Activated naive CD8-positive, alpha-beta T cell treated with anti-CD3 and anti-CD28 coated beads, Interleukin-2, amount 50 U/mL, for 24 hours (primary cell): ENCODE data around the gene PDGFB.

Experiments
- ATAC-seq: fragments of 150-1000 bp; cut with Tn5 transposase; one replicate; pipeline ENCODE4 v1.10.0; 2021
- DNase-seq: peaks from one replicate; pipeline ENCODE4 v3.0.0; 2021
- H3K27ac Mint-ChIP-seq: one replicate; pipeline ENCODE4 v1.8.0; 2021; ENCODE audit warnings: mild to moderate bottlenecking, mixed read lengths
- H3K27me3 Mint-ChIP-seq: one replicate; pipeline ENCODE4 v1.8.0; 2021; ENCODE audit warnings: mixed read lengths
- H3K36me3 Mint-ChIP-seq: one replicate; pipeline ENCODE4 v1.8.0; 2021; ENCODE audit warnings: low read depth, mixed read lengths
- H3K4me1 Mint-ChIP-seq: one replicate; pipeline ENCODE4 v1.8.0; 2021; ENCODE audit warnings: mixed read lengths
- H3K4me3 Mint-ChIP-seq: one replicate; pipeline ENCODE4 v1.8.0; 2021; ENCODE audit warnings: mild to moderate bottlenecking, moderate library complexity, mixed read lengths
- H3K9me3 Mint-ChIP-seq: one replicate; pipeline ENCODE4 v1.8.0; 2021; ENCODE audit warnings: mixed read lengths

PDGFB gene

DNA sequence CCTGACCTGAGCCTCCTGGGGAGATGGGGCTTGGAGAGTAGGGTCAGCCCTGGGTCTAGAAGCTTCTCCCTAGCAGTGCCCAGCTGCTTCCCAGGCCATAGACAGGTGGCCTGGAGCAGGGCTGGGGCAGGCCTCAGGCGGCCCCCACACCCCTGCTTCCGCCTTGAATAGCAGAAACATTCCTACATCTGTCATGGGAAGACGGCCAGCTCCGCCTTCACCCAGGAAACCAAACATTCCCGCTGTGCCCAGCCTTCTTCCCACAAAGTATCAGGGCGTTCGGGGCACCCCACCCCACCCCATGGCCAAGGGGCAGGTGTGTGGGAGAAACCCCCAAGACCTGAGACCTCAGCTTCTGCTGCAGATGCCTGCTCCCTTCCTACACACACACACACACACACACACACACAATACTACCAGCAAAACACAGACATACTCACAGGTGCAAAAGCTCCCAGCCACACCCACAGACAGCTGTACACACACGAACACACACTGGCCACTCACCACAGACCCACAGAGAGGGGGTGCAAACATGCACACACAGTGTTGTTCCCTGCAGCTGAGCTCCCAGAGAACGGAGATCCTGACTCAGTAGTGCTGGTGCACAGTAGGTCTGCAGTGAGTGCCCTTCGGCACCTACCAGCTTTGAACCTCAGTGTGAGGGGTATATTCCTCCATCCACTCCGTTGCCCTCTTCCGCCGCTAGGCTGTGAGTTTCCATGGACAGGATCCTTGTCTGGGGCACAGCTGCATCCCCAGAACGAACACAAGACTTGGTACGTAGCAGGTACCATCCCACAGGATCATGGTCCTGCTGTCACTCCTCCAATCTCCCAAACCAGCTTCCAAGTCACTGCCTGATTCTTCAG, 37.4 kb downstream of the PDGFB start:
- no peaks in the 10 kb centered on the region for H3K36me3 Mint-ChIP-seq
- peaks cover 20% of the 10 kb centered on the region for H3K27me3 Mint-ChIP-seq
- H3K9me3 Mint-ChIP-seq, result no peaks in the 10 kb centered on the region
- no peak for DNase-seq
- H3K4me3 Mint-ChIP-seq, result no peak overlapping the region
- no peak for ATAC-seq
- peaks cover 27% of the 10 kb centered on the region for H3K4me1 Mint-ChIP-seq
- H3K27ac Mint-ChIP-seq, result no peak overlapping the region

GRCh38 chr22:39206491-39206890, 38.3 kb downstream of the PDGFB start:
- Mint-ChIP-seq H3K4me1 (peaks cover 27% of the 10 kb centered on the region), H3K27me3 (peaks cover 17% of the 10 kb centered on the region), H3K27ac (no peak overlapping the region), H3K36me3 (no peaks in the 10 kb centered on the region), H3K9me3 (no peaks in the 10 kb centered on the region), H3K4me3 (no peak overlapping the region)
- DNase-seq, result no peak
- ATAC-seq, result no peak

GRCh38 chr22:39205344-39206021, 39.3 kb downstream of the PDGFB start:
- H3K9me3 Mint-ChIP-seq, result no peaks in the 10 kb centered on the region
- peak; percentile 89 for ATAC-seq
- peaks cover 27% of the 10 kb centered on the region for H3K4me1 Mint-ChIP-seq
- H3K27me3 Mint-ChIP-seq, result peaks cover 17% of the 10 kb centered on the region
- no peak overlapping the region for H3K27ac Mint-ChIP-seq
- DNase-seq, result peak; percentile 27
- H3K4me3 Mint-ChIP-seq, result no peak overlapping the region
- no peaks in the 10 kb centered on the region for H3K36me3 Mint-ChIP-seq

DNA sequence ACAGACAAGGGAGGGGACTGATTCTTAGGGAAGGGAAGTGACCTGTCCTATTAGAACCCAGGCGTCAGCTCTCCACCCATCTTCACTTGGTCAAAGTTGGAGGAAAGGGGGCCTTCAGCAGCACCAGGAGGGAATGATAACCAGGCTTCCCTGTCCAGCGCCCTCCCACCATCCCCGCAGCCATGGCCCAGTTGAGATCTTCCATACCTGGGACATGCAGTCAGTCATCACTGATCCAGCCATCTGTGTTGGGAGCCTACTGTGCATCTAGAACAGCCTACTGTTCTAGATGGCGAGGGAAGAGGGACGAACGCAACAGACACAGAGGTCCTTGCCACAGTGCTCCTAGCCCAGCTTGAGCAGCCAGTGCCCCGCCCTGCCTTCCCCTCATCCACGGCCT, 40.6 kb downstream of the PDGFB start:
- H3K4me3 Mint-ChIP-seq, result no peak overlapping the region
- DNase-seq (no peak), ATAC-seq (no peak)
- peaks cover 20% of the 10 kb centered on the region for H3K27me3 Mint-ChIP-seq
- H3K27ac Mint-ChIP-seq, result no peak overlapping the region
- H3K9me3 Mint-ChIP-seq, result no peaks in the 10 kb centered on the region
- H3K36me3 Mint-ChIP-seq, result no peaks in the 10 kb centered on the region
- peaks cover 27% of the 10 kb centered on the region for H3K4me1 Mint-ChIP-seq

DNA sequence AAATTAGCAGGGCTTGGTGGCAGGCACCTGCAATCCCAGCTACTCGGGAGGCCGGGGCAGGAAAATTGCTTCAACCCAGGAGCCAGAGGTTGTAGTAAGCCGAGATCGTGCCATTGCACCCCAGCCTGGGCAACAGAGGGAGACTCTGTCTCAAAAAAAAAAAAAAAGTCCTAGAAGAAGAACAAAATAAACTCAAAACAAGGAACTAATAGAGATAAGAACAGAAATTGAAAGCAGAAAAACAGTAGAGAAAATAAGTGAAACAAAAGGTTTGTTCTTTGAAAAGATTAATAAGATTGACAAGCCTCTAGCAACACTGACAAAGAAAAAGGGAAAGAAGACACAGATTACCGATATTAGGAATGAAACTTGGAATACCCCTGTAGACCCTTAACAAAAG, 47.2 kb downstream of the PDGFB start:
- Mint-ChIP-seq H3K9me3 (no peaks in the 10 kb centered on the region), H3K4me3 (no peak overlapping the region), H3K4me1 (no peaks in the 10 kb centered on the region), H3K27me3 (peaks cover 3% of the 10 kb centered on the region), H3K36me3 (no peaks in the 10 kb centered on the region), H3K27ac (no peak overlapping the region)
- ATAC-seq (no peak), DNase-seq (no peak)

GRCh38 chr22:39194098-39194497, 50.7 kb downstream of the PDGFB start:
- Mint-ChIP-seq H3K4me1 (no peaks in the 10 kb centered on the region), H3K27me3 (peaks cover 2% of the 10 kb centered on the region), H3K27ac (no peak overlapping the region), H3K4me3 (no peak overlapping the region), H3K36me3 (no peaks in the 10 kb centered on the region), H3K9me3 (no peaks in the 10 kb centered on the region)
- DNase-seq (no peak), ATAC-seq (no peak)

- no peak overlapping the region for H3K27ac Mint-ChIP-seq
- H3K27me3 Mint-ChIP-seq, result peaks cover 4% of the 10 kb centered on the region
- no peak for ATAC-seq
- H3K36me3 Mint-ChIP-seq, result no peaks in the 10 kb centered on the region
- H3K4me1 Mint-ChIP-seq, result no peaks in the 10 kb centered on the region
- no peak for DNase-seq
- H3K4me3 Mint-ChIP-seq, result no peak overlapping the region
- no peaks in the 10 kb centered on the region for H3K9me3 Mint-ChIP-seq
These were observed 56.0 kb downstream of the PDGFB start for GRCh38 chr22:39188809-39189208.

DNA sequence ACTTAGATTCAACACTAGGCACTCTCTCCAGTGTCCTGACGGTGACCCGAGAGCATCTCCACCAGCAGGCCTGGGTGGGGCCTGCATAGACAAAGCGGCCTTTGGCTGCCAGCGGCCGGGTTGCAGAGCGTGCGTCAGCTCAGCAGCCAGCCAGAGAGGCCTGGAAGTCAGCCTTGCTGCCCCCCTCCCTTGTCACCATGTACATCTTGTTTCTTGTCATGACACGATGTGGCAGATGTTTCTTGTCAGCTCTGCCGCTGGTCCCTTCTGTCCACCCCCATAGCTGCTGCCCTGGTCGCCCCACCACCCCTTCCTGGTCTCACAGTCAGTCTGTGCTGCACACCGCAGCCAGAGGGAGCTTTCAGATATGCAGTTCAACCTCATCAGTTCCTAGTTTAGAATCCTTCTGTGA, 59.2 kb downstream of the PDGFB start:
- Mint-ChIP-seq H3K27me3 (peaks cover 2% of the 10 kb centered on the region), H3K4me3 (no peak overlapping the region), H3K9me3 (no peaks in the 10 kb centered on the region), H3K27ac (no peak overlapping the region), H3K36me3 (no peaks in the 10 kb centered on the region), H3K4me1 (no peaks in the 10 kb centered on the region)
- DNase-seq, result no peak
- ATAC-seq, result no peak

- Mint-ChIP-seq H3K9me3 (no peaks in the 10 kb centered on the region), H3K27ac (no peak overlapping the region), H3K36me3 (no peaks in the 10 kb centered on the region), H3K27me3 (peaks cover 2% of the 10 kb centered on the region), H3K4me1 (no peaks in the 10 kb centered on the region), H3K4me3 (no peak overlapping the region)
- no peak for ATAC-seq
- no peak for DNase-seq
These were observed 59.9 kb downstream of the PDGFB start for GRCh38 chr22:39184586-39185577.

- peaks cover 2% of the 10 kb centered on the region for H3K27me3 Mint-ChIP-seq
- no peak overlapping the region for H3K4me3 Mint-ChIP-seq
- no peak overlapping the region for H3K27ac Mint-ChIP-seq
- no peaks in the 10 kb centered on the region for H3K4me1 Mint-ChIP-seq
- DNase-seq (no peak), ATAC-seq (no peak)
- no peaks in the 10 kb centered on the region for H3K36me3 Mint-ChIP-seq
- H3K9me3 Mint-ChIP-seq, result no peaks in the 10 kb centered on the region
These were observed 60.7 kb downstream of the PDGFB start for GRCh38 chr22:39183991-39184585.

DNA sequence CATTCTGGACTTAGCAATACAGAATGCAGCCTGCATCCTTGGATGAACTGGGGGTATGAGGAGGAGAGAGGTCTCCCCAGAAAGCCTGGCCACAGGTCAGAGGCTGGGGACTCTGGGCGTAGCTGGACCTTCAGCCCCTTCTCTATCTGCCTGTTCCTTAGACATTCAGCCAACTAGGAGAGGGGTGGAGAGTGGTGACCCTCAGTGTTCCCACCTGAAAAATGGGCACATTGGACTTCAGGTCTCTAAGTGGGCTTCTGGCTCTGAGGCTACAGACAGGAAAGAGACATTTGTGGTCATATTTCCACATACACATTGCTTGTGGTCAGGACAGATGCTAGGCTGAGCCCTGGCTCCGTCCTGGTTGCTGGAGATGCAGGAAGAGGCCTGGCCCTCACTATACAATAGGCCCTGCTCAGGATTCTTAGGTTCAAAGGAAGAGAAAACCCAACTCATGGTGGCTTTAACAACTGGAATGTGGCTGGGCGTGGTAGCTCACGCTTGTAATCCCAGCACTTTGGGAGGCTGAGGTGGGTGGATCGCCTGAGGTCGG, 62.2 kb downstream of the PDGFB start:
- Mint-ChIP-seq H3K36me3 (no peaks in the 10 kb centered on the region), H3K27me3 (no peaks in the 10 kb centered on the region), H3K4me1 (peaks cover 10% of the 10 kb centered on the region), H3K9me3 (no peaks in the 10 kb centered on the region), H3K4me3 (no peak overlapping the region), H3K27ac (no peak overlapping the region)
- DNase-seq (no peak), ATAC-seq (no peak)

DNA sequence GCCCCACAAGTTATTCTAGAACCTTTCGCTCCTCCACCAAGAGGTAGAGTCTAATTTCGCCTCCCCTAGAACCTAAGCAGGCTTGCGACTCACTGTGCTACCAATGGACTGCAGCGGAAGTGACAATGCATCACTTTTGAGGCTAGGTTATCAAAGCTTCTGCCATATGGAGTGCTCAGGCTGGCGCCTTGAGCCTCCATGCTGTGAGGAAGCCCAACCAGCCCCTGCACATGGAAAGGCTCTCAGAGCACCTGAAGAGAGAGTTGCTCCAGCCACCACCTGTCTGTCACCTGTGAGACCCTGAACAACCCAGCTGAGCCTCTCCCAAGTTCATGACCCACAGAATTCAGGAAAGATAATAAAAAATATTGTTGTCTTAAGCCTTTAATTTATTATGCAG, 63.0 kb downstream of the PDGFB start:
- H3K4me1 Mint-ChIP-seq, result peaks cover 11% of the 10 kb centered on the region
- no peak overlapping the region for H3K27ac Mint-ChIP-seq
- H3K27me3 Mint-ChIP-seq, result no peaks in the 10 kb centered on the region
- ATAC-seq (no peak), DNase-seq (no peak)
- H3K4me3 Mint-ChIP-seq, result no peak overlapping the region
- no peaks in the 10 kb centered on the region for H3K9me3 Mint-ChIP-seq
- no peaks in the 10 kb centered on the region for H3K36me3 Mint-ChIP-seq

DNA sequence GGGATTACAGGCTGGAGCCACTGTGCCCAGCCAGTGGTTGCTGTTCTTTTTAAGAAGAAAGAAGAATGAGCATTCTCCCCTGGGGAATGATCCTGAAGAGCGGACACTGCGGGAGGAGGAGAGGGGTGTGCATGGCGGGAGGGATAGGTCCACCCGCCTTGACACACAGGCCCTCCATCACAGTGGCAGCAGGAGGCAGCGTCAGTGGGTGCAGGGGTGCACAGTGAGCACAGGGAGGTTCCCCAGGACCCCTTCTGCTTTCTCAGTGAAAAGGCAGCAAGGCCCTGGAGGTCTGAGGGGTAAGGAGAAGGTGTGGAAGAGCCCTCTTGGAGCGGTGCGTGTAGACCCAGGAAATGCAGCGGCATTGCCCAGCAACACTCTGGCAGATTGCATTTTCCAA, 63.4 kb downstream of the PDGFB start:
- DNase-seq, result no peak
- Mint-ChIP-seq H3K4me3 (no peak overlapping the region), H3K27ac (no peak overlapping the region)

DNA sequence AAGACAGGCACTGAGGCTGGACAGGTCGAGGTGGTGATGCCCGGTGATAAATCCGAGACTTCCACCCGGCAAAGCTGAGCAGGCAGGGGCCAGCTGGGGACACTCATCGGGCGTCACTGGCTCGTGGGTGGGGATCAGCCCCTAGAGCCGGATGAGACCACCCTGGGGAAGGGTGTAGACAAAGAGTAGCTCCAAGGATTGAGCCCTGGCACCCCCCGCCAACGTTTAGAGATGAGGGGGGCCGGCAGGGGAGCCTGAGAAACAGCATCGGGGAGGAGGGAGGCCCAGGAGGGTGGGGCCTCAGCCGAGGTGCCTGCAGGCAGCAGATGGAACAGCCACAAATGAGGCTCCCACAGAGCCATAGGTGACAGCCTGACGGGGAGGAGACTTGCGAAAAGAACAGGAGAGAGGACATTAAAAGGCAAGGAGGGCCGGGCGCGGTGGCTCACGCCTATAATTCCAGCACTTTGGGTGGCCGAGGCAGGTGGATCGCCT, 64.9 kb downstream of the PDGFB start:
- H3K27ac Mint-ChIP-seq, result no peak overlapping the region
- H3K27me3 Mint-ChIP-seq, result no peaks in the 10 kb centered on the region
- DNase-seq, result no peak
- H3K36me3 Mint-ChIP-seq, result no peaks in the 10 kb centered on the region
- ATAC-seq, result no peak
- H3K4me3 Mint-ChIP-seq, result no peak overlapping the region
- H3K9me3 Mint-ChIP-seq, result no peaks in the 10 kb centered on the region
- H3K4me1 Mint-ChIP-seq, result peaks cover 15% of the 10 kb centered on the region

More for the DNA sequence above, 63.4 kb downstream of the PDGFB start:
- Mint-ChIP-seq H3K27me3 (no peaks in the 10 kb centered on the region), H3K36me3 (no peaks in the 10 kb centered on the region), H3K4me1 (peaks cover 11% of the 10 kb centered on the region), H3K9me3 (no peaks in the 10 kb centered on the region)
- ATAC-seq, result no peak
